Measurements from ENCODE around the gene HIVEP3. TPM values are rescaled to one million over a fixed set of nuclear protein-coding genes. Genes with fewer than 3 reads are reported as not detected.
A peak's percentile ranks its signal among the peaks of the same experiment; 100 is the strongest.

HIVEP3 gene
- total RNA-seq, 1 experiment from 2014 or later, result 3.1 TPM

- DNase-seq (ENCODE audit: low spot score), result no peak
Observed at GRCh38 chr1:41874151-41874719, 44.5 kb downstream of the HIVEP3 start.

GRCh38 chr1:41872074-41872473 lies 46.6 kb downstream of the HIVEP3 start:
- no peak for DNase-seq (ENCODE audit: low spot score)

GRCh38 chr1:41870076-41870562 lies 48.6 kb downstream of the HIVEP3 start:
- no peak for DNase-seq (ENCODE audit: low spot score)

GRCh38 chr1:41868241-41868998 lies 50.3 kb downstream of the HIVEP3 start:
- DNase-seq (ENCODE audit: low spot score), result no peak

GRCh38 chr1:41866285-41866684 lies 52.4 kb downstream of the HIVEP3 start:
- no peak for DNase-seq (ENCODE audit: low spot score)

- no peak for DNase-seq (ENCODE audit: low spot score)
Observed at GRCh38 chr1:41864471-41865040, 54.2 kb downstream of the HIVEP3 start.

GRCh38 chr1:41863718-41864117 lies 55.0 kb downstream of the HIVEP3 start:
- no peak for DNase-seq (ENCODE audit: low spot score)

- peak; percentile 73 for DNase-seq (ENCODE audit: low spot score)
Observed at GRCh38 chr1:41862384-41863221, 56.1 kb downstream of the HIVEP3 start.

- DNase-seq (ENCODE audit: low spot score), result peak; percentile 36
Observed at GRCh38 chr1:41861535-41862383, 57.0 kb downstream of the HIVEP3 start.

GRCh38 chr1:41860771-41861170 lies 58.0 kb downstream of the HIVEP3 start:
- DNase-seq (ENCODE audit: low spot score), result no peak

- no peak for DNase-seq (ENCODE audit: low spot score)
Observed at GRCh38 chr1:41860214-41860613, 58.5 kb downstream of the HIVEP3 start.

- DNase-seq (ENCODE audit: low spot score), result no peak
Observed at GRCh38 chr1:41859686-41860085, 59.0 kb downstream of the HIVEP3 start.

- no peak for DNase-seq (ENCODE audit: low spot score)
Observed at GRCh38 chr1:41856944-41857285, 61.8 kb downstream of the HIVEP3 start.

GRCh38 chr1:41856151-41856943 lies 62.4 kb downstream of the HIVEP3 start:
- no peak for DNase-seq (ENCODE audit: low spot score)

GRCh38 chr1:41855713-41856112 lies 63.0 kb downstream of the HIVEP3 start:
- DNase-seq (ENCODE audit: low spot score), result no peak

- no peak for DNase-seq (ENCODE audit: low spot score)
Observed at GRCh38 chr1:41853907-41854306, 64.8 kb downstream of the HIVEP3 start.

- no peak for DNase-seq (ENCODE audit: low spot score)
Observed at GRCh38 chr1:41852091-41852490, 66.6 kb downstream of the HIVEP3 start.

GRCh38 chr1:41851589-41851988 lies 67.1 kb downstream of the HIVEP3 start:
- DNase-seq (ENCODE audit: low spot score), result peak; percentile 80

- no peak for DNase-seq (ENCODE audit: low spot score)
Observed at GRCh38 chr1:41850029-41850428, 68.7 kb downstream of the HIVEP3 start.

- no peak for DNase-seq (ENCODE audit: low spot score)
Observed at GRCh38 chr1:41849211-41849759, 69.4 kb downstream of the HIVEP3 start.
